Vagina (tissue), 2 donors: ENCODE results near the gene EPB41. TPM values are rescaled to one million over a fixed set of nuclear protein-coding genes. Genes with fewer than 3 reads are reported as not detected.

Experiments used
- DNase-seq, 2 donors: peaks; one replicate each; pipeline ENCODE4 v3.0.0-alpha.2; 2017; ENCODE audit errors: extremely low spot score in 2 of 2
- H3K27ac ChIP-seq: fragments of 200-600 bp; sonication (generic); one replicate; pipeline ENCODE4 v1.5.1; 2019
- H3K27me3 ChIP-seq: fragments of 200-600 bp; sonication (generic); one replicate; pipeline ENCODE4 v1.5.1; 2019
- H3K36me3 ChIP-seq, 2 donors: fragments of 200-600 bp; sonication (generic); one replicate each; pipeline ENCODE4 v1.5.1; 2017 to 2019
- H3K4me1 ChIP-seq: fragments of 200-600 bp; sonication (generic); one replicate; pipeline ENCODE4 v1.5.1; 2019
- H3K4me3 ChIP-seq, 2 donors: fragments of 200-600 bp; sonication (generic); 1 replicate in 1 of 2; 2 replicates in 1 of 2; pipeline ENCODE4 v1.5.1; 2016 to 2019
- H3K9me3 ChIP-seq: fragments of 200-600 bp; sonication (generic); one replicate; pipeline ENCODE4 v1.5.1; 2019
- CTCF ChIP-seq, 3 experiments: fragments of 450-650 bp in 2 of 3; fragments of 200-600 bp in 1 of 3; sonication (generic) in 1 of 3; IDR thresholded peaks; one replicate each; pipeline ENCODE4 v1.5.1; 2017 to 2019; ENCODE audit warnings: antibody characterized with exemption in 3 of 3, mild to moderate bottlenecking in 2 of 3, moderate library complexity in 2 of 3
- POLR2A ChIP-seq, 2 donors: fragments of 450-650 bp; IDR thresholded peaks; one replicate each; pipeline ENCODE4 v1.6.1; 2017; ENCODE audit warnings: antibody characterized with exemption in 2 of 2, mild to moderate bottlenecking in 2 of 2, moderate library complexity in 2 of 2
- POLR2AphosphoS5 ChIP-seq, 2 donors: sonication (generic); formaldehyde crosslinking; IDR thresholded peaks; one replicate each; pipeline ENCODE4 v1.9.0; 2017; ENCODE audit warnings: antibody characterized with exemption in 2 of 2, mild to moderate bottlenecking in 2 of 2, low read depth in 1 of 2; ENCODE audit not compliant: insufficient read depth in 1 of 2
- intact Hi-C: fragments of 100-400 bp; cut with DNase I; formaldehyde crosslinking; loops from one replicate; pipeline ENCODE4 v1.15.1; 2023
- total RNA-seq: library from RNA; depleted of rRNA; stranded (reverse); fragments of >200 nt; gene quantifications from one replicate; pipeline ENCODE4 v1.2.3, GENCODE V29; 2016

The EPB41 gene
- total RNA-seq, 1 donor from 2014 or later = 39.8 TPM

- H3K27me3 ChIP-seq = no peaks in the 10 kb centered on the region
- peak in 1 of 2 donors; percentile 29 for DNase-seq
- H3K27ac ChIP-seq = no peak overlapping the region
- no peak overlapping the region for H3K4me3 ChIP-seq
- H3K4me1 ChIP-seq = peaks cover 6% of the 10 kb centered on the region
- H3K36me3 ChIP-seq = no peaks in the 10 kb centered on the region
- intact Hi-C loops = no loop called here
- TF ChIP-seq POLR2A (IDR thresholded peaks at IDR 0.05) = no peak
- TF ChIP-seq CTCF (IDR thresholded peaks at IDR 0.05) = no peak
- no peak for TF ChIP-seq POLR2AphosphoS5 (IDR thresholded peaks at IDR 0.05; ENCODE audit: insufficient read depth in 1 of 2, low read depth in 1 of 2)
- no peaks in the 10 kb centered on the region for H3K9me3 ChIP-seq
Observed at GRCh38 chr1:28910379-28911115, 3.8 kb upstream of the EPB41 start.

- intact Hi-C loops = no loop called here
- Histone ChIP-seq H3K27me3 (no peaks in the 10 kb centered on the region), H3K4me1 (peaks cover 13% of the 10 kb centered on the region), H3K4me3 (peak overlapping the region; percentile 66 to 78), H3K36me3 (no peaks in the 10 kb centered on the region), H3K27ac (peak overlapping the region; percentile 84), H3K9me3 (no peaks in the 10 kb centered on the region)
- no peak for DNase-seq
- TF ChIP-seq CTCF (IDR thresholded peaks at IDR 0.05) (no peak), POLR2A (IDR thresholded peaks at IDR 0.05) (no peak), POLR2AphosphoS5 (IDR thresholded peaks at IDR 0.05; ENCODE audit: insufficient read depth in 1 of 2, low read depth in 1 of 2) (no peak)
Observed at GRCh38 chr1:28913786-28914227, 562 bp upstream of the EPB41 start.

- TF ChIP-seq POLR2AphosphoS5 (IDR thresholded peaks at IDR 0.05; ENCODE audit: insufficient read depth in 1 of 2, low read depth in 1 of 2) (peak in 1 of 2 donors; percentile 32), CTCF (IDR thresholded peaks at IDR 0.05) (no peak)
- Histone ChIP-seq H3K36me3 (no peaks in the 10 kb centered on the region), H3K27me3 (no peaks in the 10 kb centered on the region), H3K4me3 (peak overlapping the region; percentile 66 to 78), H3K4me1 (peaks cover 13% of the 10 kb centered on the region), H3K27ac (peak overlapping the region; percentile 84), H3K9me3 (no peaks in the 10 kb centered on the region)
- DNase-seq = no peak
- intact Hi-C loops = no loop called here
Observed at GRCh38 chr1:28915031-28915895, 894 bp downstream of the EPB41 start.

- Histone ChIP-seq H3K4me3 (no peak overlapping the region), H3K27me3 (no peaks in the 10 kb centered on the region), H3K9me3 (no peaks in the 10 kb centered on the region), H3K27ac (no peak overlapping the region), H3K4me1 (peaks cover 13% of the 10 kb centered on the region), H3K36me3 (no peaks in the 10 kb centered on the region)
- DNase-seq = no peak
- intact Hi-C loops = no loop called here
- TF ChIP-seq POLR2AphosphoS5 (IDR thresholded peaks at IDR 0.05; ENCODE audit: insufficient read depth in 1 of 2, low read depth in 1 of 2) (no peak), CTCF (IDR thresholded peaks at IDR 0.05) (no peak), POLR2A (IDR thresholded peaks at IDR 0.05) (no peak)
Observed at GRCh38 chr1:28917757-28918118, 3.4 kb downstream of the EPB41 start.
